PC-9 (cell line): Measurements from ENCODE around the gene OBSCN. TPM values are rescaled to one million over a fixed set of nuclear protein-coding genes. Genes with fewer than 3 reads are reported as not detected.

ENCODE experiments used
- BruUV-seq: library from RNA; stranded (reverse); fragments of 400-500 nt; replicated peaks from 2 replicates; lab custom pipeline; 2021; lab: Mats Ljungman, UMichigan
- CTCF ChIA-PET: fragments of 300-600 bp; sonication (Branson Sonifier 250); formaldehyde crosslinking; loops from one replicate; lab custom pipeline; 2022; ENCODE audit warnings: antibody characterized with exemption; lab: Charles Lee
- POLR2A ChIA-PET: fragments of 300-600 bp; sonication (Branson Sonifier 250); formaldehyde crosslinking; loops from one replicate; lab custom pipeline; 2022; ENCODE audit warnings: antibody characterized with exemption; ENCODE audit not compliant: unreplicated experiment; lab: Charles Lee
- DNase-seq, 2 experiments: peaks; one replicate each; pipeline versions ENCODE4 v3.0.0 to v3.0.0-alpha.2; 2015 to 2022; ENCODE audit warnings: mixed read lengths in 1 of 2
- H2AFZ ChIP-seq: fragments of 200-600 bp; sonication (generic); 2 replicates; pipeline ENCODE4 v1.8.1; 2017; ENCODE audit warnings: antibody characterized with exemption
- H3F3A ChIP-seq: fragments of 200-600 bp; sonication (generic); 2 replicates; pipeline ENCODE4 v1.8.1; 2017; ENCODE audit warnings: antibody characterized with exemption, mild to moderate bottlenecking, low read depth; ENCODE audit not compliant: insufficient read depth
- H3K27ac ChIP-seq: fragments of 200-600 bp; sonication (generic); 2 replicates; pipeline ENCODE4 v1.6.1; 2016; ENCODE audit warnings: mixed run types
- H3K27me3 ChIP-seq: fragments of 200-600 bp; sonication (generic); 2 replicates; pipeline ENCODE4 v1.6.1; 2016; ENCODE audit warnings: low read depth, mixed run types; ENCODE audit not compliant: insufficient read depth
- H3K36me3 ChIP-seq: fragments of 200-600 bp; sonication (generic); 2 replicates; pipeline ENCODE4 v1.6.1; 2016; ENCODE audit warnings: low read depth, mixed run types
- H3K4me1 ChIP-seq: fragments of 200-600 bp; sonication (generic); replicated peaks from 2 replicates; pipeline ENCODE4 v1.6.1; 2016; ENCODE audit warnings: mixed run types; ENCODE audit not compliant: insufficient read depth
- H3K4me2 ChIP-seq: fragments of 200-600 bp; sonication (generic); 2 replicates; pipeline ENCODE4 v1.6.1; 2017; ENCODE audit warnings: mixed run types
- H3K4me3 ChIP-seq: fragments of 200-600 bp; sonication (generic); 2 replicates; pipeline ENCODE4 v1.6.1; 2016; ENCODE audit warnings: mixed run types
- H3K79me2 ChIP-seq: fragments of 200-600 bp; sonication (generic); 2 replicates; pipeline ENCODE4 v1.6.1; 2017; ENCODE audit warnings: low read depth, mixed run types
- H3K9me2 ChIP-seq: fragments of 200-600 bp; sonication (generic); 2 replicates; pipeline ENCODE4 v1.8.1; 2017; ENCODE audit warnings: mild to moderate bottlenecking; ENCODE audit not compliant: insufficient read depth
- H3K9me3 ChIP-seq: fragments of 200-600 bp; sonication (generic); 2 replicates; pipeline ENCODE4 v1.8.1; 2016; ENCODE audit warnings: low read depth; ENCODE audit not compliant: insufficient read depth
- H4K20me1 ChIP-seq: fragments of 200-600 bp; sonication (generic); 2 replicates; pipeline ENCODE4 v1.8.1; 2017; ENCODE audit not compliant: insufficient read depth
- EZH2 ChIP-seq: fragments of 200-600 bp; sonication (generic); IDR thresholded peaks from 2 replicates; pipeline ENCODE4 v1.8.0; 2017; ENCODE audit warnings: antibody characterized with exemption, low read depth
- intact Hi-C: fragments of 100-400 bp; cut with micrococcal nuclease; formaldehyde crosslinking; loops from one replicate; pipeline ENCODE4 v1.10.0; 2022; ENCODE audit not compliant: unreplicated experiment
- total RNA-seq: library from RNA; stranded (reverse); gene quantifications from 2 replicates; pipeline ENCODE4 v1.2.3, GENCODE V29; 2021
- TF ChIP-seq, protein P1 (sequence below): fragments of 200-600 bp; sonication (generic); conservative IDR thresholded peaks from 2 replicates; pipeline ENCODE4 v1.6.1; 2017; ENCODE audit warnings: mixed run types, antibody characterized with exemption, mild to moderate bottlenecking, moderate library complexity

The OBSCN gene
- total RNA-seq, 1 experiment from 2014 or later, result 62.9 TPM

GRCh38 chr1:228178737-228179684 is 28.8 kb upstream of the OBSCN start:
- Histone ChIP-seq H3K9me2 (no peaks in the 10 kb centered on the region), H3F3A (peaks cover 12% of the 10 kb centered on the region; the same call in 1 of the 2 replicates), H3K4me2 (no peak overlapping the region), H3K9me3 (no peaks in the 10 kb centered on the region), H3K27ac (no peak overlapping the region), H4K20me1 (no peaks in the 10 kb centered on the region), H3K36me3 (no peaks in the 10 kb centered on the region), H3K79me2 (no peaks in the 10 kb centered on the region), H3K27me3 (no peaks in the 10 kb centered on the region), H3K4me3 (no peak overlapping the region), H2AFZ (no peak overlapping the region), H3K4me1 (no peaks in the 10 kb centered on the region)
- DNase-seq, result no peak
- intact Hi-C loops, result no loop called here
- no TSS peak for BruUV-seq
- ChIA-PET CTCF (no interaction called here), POLR2A (no interaction called here)
- TF ChIP-seq EZH2, result no peak
- TF ChIP-seq, protein P1, sequence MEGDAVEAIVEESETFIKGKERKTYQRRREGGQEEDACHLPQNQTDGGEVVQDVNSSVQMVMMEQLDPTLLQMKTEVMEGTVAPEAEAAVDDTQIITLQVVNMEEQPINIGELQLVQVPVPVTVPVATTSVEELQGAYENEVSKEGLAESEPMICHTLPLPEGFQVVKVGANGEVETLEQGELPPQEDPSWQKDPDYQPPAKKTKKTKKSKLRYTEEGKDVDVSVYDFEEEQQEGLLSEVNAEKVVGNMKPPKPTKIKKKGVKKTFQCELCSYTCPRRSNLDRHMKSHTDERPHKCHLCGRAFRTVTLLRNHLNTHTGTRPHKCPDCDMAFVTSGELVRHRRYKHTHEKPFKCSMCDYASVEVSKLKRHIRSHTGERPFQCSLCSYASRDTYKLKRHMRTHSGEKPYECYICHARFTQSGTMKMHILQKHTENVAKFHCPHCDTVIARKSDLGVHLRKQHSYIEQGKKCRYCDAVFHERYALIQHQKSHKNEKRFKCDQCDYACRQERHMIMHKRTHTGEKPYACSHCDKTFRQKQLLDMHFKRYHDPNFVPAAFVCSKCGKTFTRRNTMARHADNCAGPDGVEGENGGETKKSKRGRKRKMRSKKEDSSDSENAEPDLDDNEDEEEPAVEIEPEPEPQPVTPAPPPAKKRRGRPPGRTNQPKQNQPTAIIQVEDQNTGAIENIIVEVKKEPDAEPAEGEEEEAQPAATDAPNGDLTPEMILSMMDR, result no peak

DNA sequence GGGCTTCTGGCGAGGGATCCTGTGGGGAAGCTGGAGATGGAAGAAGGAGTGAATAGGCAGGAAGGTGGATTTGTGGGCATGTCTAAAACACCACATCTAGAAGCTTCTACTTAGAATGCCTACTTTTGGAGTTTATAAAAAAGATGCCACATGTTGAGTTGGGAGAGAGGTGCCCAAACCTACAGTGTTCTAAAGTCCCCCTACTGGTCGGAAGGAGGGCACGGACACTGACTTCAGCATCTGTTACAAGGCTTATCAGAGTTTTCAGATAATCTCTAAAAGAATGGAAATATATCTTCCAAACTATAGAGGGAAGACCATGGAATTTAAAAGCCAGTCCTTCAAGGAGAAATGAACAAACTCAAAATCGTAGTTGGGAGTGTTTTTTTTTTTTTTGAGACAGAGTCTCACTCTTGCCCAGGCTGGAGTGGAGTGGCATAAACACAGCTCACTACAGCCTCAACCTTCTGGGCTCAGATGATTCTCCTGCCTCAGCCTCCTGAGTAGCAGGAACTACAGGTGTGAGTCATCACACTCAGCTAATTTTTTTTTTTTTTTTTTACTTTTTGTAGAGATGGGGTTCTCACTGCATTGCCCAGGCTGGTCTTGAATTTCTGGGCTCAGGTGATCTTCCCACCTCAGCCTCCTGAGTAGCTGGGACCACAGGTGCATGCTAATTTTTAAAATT is 27.4 kb upstream of the OBSCN start:
- intact Hi-C loops, result no loop called here
- Histone ChIP-seq H3K79me2 (no peaks in the 10 kb centered on the region), H3K36me3 (no peaks in the 10 kb centered on the region), H4K20me1 (no peaks in the 10 kb centered on the region), H3K27me3 (no peaks in the 10 kb centered on the region), H3K27ac (no peak overlapping the region), H3K4me3 (no peak overlapping the region), H3K4me1 (no peaks in the 10 kb centered on the region), H2AFZ (no peak overlapping the region), H3K4me2 (no peak overlapping the region), H3K9me3 (no peaks in the 10 kb centered on the region), H3F3A (peaks cover 7% of the 10 kb centered on the region; the same call in 1 of the 2 replicates), H3K9me2 (no peaks in the 10 kb centered on the region)
- no peak for DNase-seq
- no peak for TF ChIP-seq EZH2
- TF ChIP-seq, protein P1, result peak; percentile 45; the same call in 1 of the 2 replicates
- ChIA-PET POLR2A (no interaction called here), CTCF (interaction anchor here (0.6 to 0.8 kb wide), 3 partner anchors 14 to 24 kb away, joined by 3 to 5 read pairs (median 3); no protein-coding TSS in a partner anchor)
- no TSS peak for BruUV-seq

DNA sequence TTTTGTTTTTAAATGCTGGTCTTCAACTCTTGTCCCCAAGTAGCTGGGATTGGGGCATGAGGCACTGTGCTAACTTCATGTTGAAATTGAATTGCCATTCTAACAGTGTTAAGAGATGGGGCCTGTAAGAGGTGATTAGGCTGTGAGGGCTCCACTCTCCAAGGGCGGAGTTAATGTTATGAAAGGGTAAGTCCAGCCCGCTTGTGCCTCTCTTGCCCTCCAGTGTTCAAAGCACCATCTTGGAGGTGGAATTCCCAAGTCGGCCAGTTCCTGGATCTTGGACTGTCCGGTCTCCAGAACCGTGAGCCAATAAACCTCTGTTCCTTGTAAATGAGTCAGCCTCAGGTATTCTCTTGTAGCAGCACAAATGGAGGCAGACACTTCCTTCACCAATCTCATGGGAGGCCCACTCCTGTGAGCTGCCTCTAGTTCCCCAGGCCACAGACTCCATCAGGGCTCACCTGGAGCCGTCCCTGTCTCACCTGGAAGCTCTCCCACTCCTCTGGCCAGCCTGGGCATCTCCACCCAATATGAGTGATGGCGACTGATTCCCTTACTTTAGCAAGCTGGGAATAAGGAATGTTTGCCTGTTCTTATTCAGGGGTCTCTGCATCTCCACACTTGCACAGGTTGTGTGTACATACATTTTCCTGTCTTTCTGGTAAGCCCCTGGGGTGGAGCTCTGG is 26.7 kb upstream of the OBSCN start:
- CTCF ChIA-PET, result interaction anchor here (0.6 to 0.8 kb wide), 2 partner anchors 15 to 24 kb away, joined by 3 read pairs; no protein-coding TSS in a partner anchor

More for the DNA sequence above, 26.7 kb upstream of the OBSCN start:
- no peak overlapping the region for H3K4me2 ChIP-seq
- H3K79me2 ChIP-seq, result no peaks in the 10 kb centered on the region
- H3F3A ChIP-seq, result peaks cover 7% of the 10 kb centered on the region; the same call in 1 of the 2 replicates
- no peak for DNase-seq
- no TSS peak for BruUV-seq
- H3K9me2 ChIP-seq, result no peaks in the 10 kb centered on the region
- no peaks in the 10 kb centered on the region for H4K20me1 ChIP-seq
- no peaks in the 10 kb centered on the region for H3K36me3 ChIP-seq
- no peaks in the 10 kb centered on the region for H3K27me3 ChIP-seq
- intact Hi-C loops, result no loop called here
- H3K27ac ChIP-seq, result no peak overlapping the region
- POLR2A ChIA-PET, result interaction anchor here (0.5 kb wide), 1 partner anchor 229 kb away, joined by 13 read pairs; no protein-coding TSS in a partner anchor
- no peaks in the 10 kb centered on the region for H3K4me1 ChIP-seq
- no peak for TF ChIP-seq EZH2
- TF ChIP-seq, protein P1, result no peak
- no peak overlapping the region for H2AFZ ChIP-seq
- no peak overlapping the region for H3K4me3 ChIP-seq
- no peaks in the 10 kb centered on the region for H3K9me3 ChIP-seq
